Neural progenitor cell (in vitro differentiated cells): ENCODE data around the gene HTR1D.

Source experiments
- CTCF ChIP-seq: fragments of 200-600 bp; sonication (generic); IDR thresholded peaks from 2 replicates; pipeline ENCODE4 v1.5.1; 2017; ENCODE audit warnings: antibody characterized with exemption, mild to moderate bottlenecking
- EZH2 ChIP-seq: fragments of 200-600 bp; sonication (generic); IDR thresholded peaks from 2 replicates; pipeline ENCODE4 v1.6.1; 2017; ENCODE audit warnings: antibody characterized with exemption, mild to moderate bottlenecking, moderate library complexity

GRCh38 chr1:23247276-23247675, 30.0 kb upstream of the HTR1D start:
- TF ChIP-seq CTCF (no peak), EZH2 (no peak)
